DND-41 (cell line): ENCODE results near the gene ADAMTS12.

Experiments used
- CTCF ChIP-seq: IDR thresholded peaks from 2 replicates; pipeline ENCODE4 v1.5.1; 2012; ENCODE audit warnings: borderline replicate concordance, low read length, moderate library complexity, mild to moderate bottlenecking; ENCODE audit not compliant: poor library complexity, severe bottlenecking; ENCODE audit errors: extremely low read depth
- EZH2 ChIP-seq: IDR thresholded peaks from 3 replicates; pipeline ENCODE4 v1.6.1; 2012; ENCODE audit warnings: borderline replicate concordance, low read depth, mild to moderate bottlenecking, moderate library complexity, low read length, inconsistent platforms; ENCODE audit not compliant: severe bottlenecking

GRCh38 chr5:33611877-33612276, 279.9 kb downstream of the ADAMTS12 start:
- no peak for TF ChIP-seq CTCF
- no peak for TF ChIP-seq EZH2
